ENCODE data around the gene GOLGA6C.

GOLGA6C gene

DNA sequence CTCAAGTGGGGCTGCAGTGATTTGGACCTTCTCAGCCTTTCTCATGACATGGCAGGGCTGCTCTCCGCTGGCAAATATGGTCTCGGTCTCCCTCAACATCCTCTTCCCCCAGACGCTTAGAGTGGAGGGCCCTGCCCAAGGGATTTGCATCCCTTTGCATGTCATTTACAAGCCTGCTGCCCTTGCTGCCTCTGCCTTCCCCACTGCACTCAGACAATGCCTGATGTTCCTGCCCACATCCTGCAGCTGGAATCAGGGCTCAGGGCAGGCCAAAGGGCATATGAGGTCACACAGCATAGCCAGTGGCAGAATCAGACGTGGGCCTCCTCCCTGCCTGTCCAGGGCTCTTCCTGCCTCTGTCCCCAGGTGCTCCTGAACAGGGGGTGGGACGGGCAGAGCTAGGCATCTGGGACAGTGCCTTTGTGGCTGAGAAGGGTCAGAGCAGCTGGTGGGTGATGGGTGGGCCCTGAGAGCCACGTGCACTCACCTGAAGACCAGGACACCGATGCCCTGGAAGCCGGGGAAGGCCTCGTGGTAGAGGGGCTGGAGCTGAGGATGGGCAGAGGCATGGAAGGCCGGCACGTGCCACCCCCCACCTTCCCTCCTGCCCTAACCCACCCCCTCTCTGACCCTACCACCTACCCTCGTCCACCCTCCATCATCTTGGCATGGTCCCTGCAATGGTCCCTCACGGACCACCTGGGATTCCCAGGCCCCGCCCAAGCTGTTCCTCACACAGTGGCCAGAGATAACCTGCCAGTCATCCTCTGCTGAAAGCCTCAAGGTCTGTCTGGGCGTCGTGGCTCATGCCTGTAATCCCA, 27.4 kb upstream of the GOLGA6C start:
- Histone ChIP-seq H2AFZ (ENCODE audit: low read length) (no peak overlapping the region), H3K27me3 (replicated peaks; ENCODE audit: insufficient read depth, low read length) (peaks cover 61% of the 10 kb centered on the region), H3F3A (ENCODE audit: insufficient read depth, low read length) (no peaks in the 10 kb centered on the region)

DNA sequence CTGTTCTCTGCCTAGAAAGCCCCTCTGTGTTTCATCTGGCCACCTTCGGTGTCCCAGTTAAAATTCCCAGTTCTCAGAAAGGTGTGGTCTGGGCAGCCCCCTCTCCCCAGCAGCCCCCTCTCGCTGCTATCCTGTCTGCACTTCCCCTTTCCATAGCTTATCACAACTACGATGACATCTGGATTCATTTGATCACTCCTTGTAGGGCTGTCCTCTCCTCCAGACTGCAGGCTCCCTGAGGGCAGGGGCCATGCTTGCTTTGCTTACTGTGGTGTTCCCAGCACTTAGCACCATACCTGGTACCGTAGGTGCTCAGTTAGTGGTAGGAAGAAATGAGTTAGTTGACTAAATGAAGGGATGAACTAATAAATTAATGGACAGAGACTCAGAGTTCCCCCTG, 26.3 kb upstream of the GOLGA6C start:
- Histone ChIP-seq H3K9me2 (replicated peaks; ENCODE audit: insufficient read depth, low read length) (no peaks in the 10 kb centered on the region), H3K27me3 (replicated peaks; ENCODE audit: insufficient read depth, low read length) (peaks cover 60% of the 10 kb centered on the region), H2AFZ (ENCODE audit: low read length) (no peak overlapping the region), H4K20me1 (ENCODE audit: insufficient read depth, low read length) (no peaks in the 10 kb centered on the region), H3F3A (ENCODE audit: insufficient read depth, low read length) (no peaks in the 10 kb centered on the region), H3K27ac (ENCODE audit: low read length) (no peak overlapping the region), H3K4me2 (ENCODE audit: low read depth, low read length) (no peak overlapping the region), H3K9ac (ENCODE audit: low read length) (no peak overlapping the region), H3K9me3 (replicated peaks; ENCODE audit: insufficient read depth, low read length) (no peaks in the 10 kb centered on the region), H3K4me3 (ENCODE audit: low read length) (no peak overlapping the region), H3K79me2 (ENCODE audit: low read length) (no peaks in the 10 kb centered on the region), H3K4me1 (ENCODE audit: low read length) (no peaks in the 10 kb centered on the region), H3K36me3 (replicated peaks; ENCODE audit: insufficient read depth, low read length) (no peaks in the 10 kb centered on the region)
- TF ChIP-seq, protein P1, sequence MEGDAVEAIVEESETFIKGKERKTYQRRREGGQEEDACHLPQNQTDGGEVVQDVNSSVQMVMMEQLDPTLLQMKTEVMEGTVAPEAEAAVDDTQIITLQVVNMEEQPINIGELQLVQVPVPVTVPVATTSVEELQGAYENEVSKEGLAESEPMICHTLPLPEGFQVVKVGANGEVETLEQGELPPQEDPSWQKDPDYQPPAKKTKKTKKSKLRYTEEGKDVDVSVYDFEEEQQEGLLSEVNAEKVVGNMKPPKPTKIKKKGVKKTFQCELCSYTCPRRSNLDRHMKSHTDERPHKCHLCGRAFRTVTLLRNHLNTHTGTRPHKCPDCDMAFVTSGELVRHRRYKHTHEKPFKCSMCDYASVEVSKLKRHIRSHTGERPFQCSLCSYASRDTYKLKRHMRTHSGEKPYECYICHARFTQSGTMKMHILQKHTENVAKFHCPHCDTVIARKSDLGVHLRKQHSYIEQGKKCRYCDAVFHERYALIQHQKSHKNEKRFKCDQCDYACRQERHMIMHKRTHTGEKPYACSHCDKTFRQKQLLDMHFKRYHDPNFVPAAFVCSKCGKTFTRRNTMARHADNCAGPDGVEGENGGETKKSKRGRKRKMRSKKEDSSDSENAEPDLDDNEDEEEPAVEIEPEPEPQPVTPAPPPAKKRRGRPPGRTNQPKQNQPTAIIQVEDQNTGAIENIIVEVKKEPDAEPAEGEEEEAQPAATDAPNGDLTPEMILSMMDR (IDR thresholded peaks at IDR 0.05; ENCODE audit: low read length), result no peak
- no peak for TF ChIP-seq EZH2phosphoT487 (IDR thresholded peaks at IDR 0.05; ENCODE audit: low read length)
- TF ChIP-seq EZH2 (optimal IDR thresholded peaks at IDR 0.05; ENCODE audit: low read depth, low read length), result no peak
- DNase-seq, result no peak

More for the DNA sequence above, 27.4 kb upstream of the GOLGA6C start:
- Histone ChIP-seq H3K4me3 (ENCODE audit: low read length) (no peak overlapping the region), H3K9me2 (replicated peaks; ENCODE audit: insufficient read depth, low read length) (no peaks in the 10 kb centered on the region), H3K79me2 (ENCODE audit: low read length) (no peaks in the 10 kb centered on the region), H3K9me3 (replicated peaks; ENCODE audit: insufficient read depth, low read length) (no peaks in the 10 kb centered on the region), H3K36me3 (replicated peaks; ENCODE audit: insufficient read depth, low read length) (no peaks in the 10 kb centered on the region), H3K9ac (ENCODE audit: low read length) (no peak overlapping the region), H3K4me1 (ENCODE audit: low read length) (no peaks in the 10 kb centered on the region), H3K27ac (ENCODE audit: low read length) (no peak overlapping the region), H3K4me2 (ENCODE audit: low read depth, low read length) (no peak overlapping the region), H4K20me1 (ENCODE audit: insufficient read depth, low read length) (no peaks in the 10 kb centered on the region)
- TF ChIP-seq, protein P1 (IDR thresholded peaks at IDR 0.05; ENCODE audit: low read length), result no peak
- TF ChIP-seq EZH2phosphoT487 (IDR thresholded peaks at IDR 0.05; ENCODE audit: low read length) (no peak), EZH2 (optimal IDR thresholded peaks at IDR 0.05; ENCODE audit: low read depth, low read length) (no peak)
- no peak for DNase-seq

GRCh38 chr15:75232252-75232813, 25.8 kb upstream of the GOLGA6C start:
- no peak overlapping the region for H3K27ac ChIP-seq (ENCODE audit: low read length)

More at GRCh38 chr15:75232252-75232813, 25.8 kb upstream of the GOLGA6C start:
- DNase-seq, result no peak
- Histone ChIP-seq H3K36me3 (replicated peaks; ENCODE audit: insufficient read depth, low read length) (no peaks in the 10 kb centered on the region), H3K9ac (ENCODE audit: low read length) (no peak overlapping the region), H3K79me2 (ENCODE audit: low read length) (no peaks in the 10 kb centered on the region), H3K4me2 (ENCODE audit: low read depth, low read length) (no peak overlapping the region), H3K4me3 (ENCODE audit: low read length) (no peak overlapping the region), H2AFZ (ENCODE audit: low read length) (no peak overlapping the region), H3F3A (ENCODE audit: insufficient read depth, low read length) (no peaks in the 10 kb centered on the region), H3K27me3 (replicated peaks; ENCODE audit: insufficient read depth, low read length) (peaks cover 55% of the 10 kb centered on the region), H3K4me1 (ENCODE audit: low read length) (no peaks in the 10 kb centered on the region), H4K20me1 (ENCODE audit: insufficient read depth, low read length) (no peaks in the 10 kb centered on the region), H3K9me3 (replicated peaks; ENCODE audit: insufficient read depth, low read length) (no peaks in the 10 kb centered on the region), H3K9me2 (replicated peaks; ENCODE audit: insufficient read depth, low read length) (no peaks in the 10 kb centered on the region)
- no peak for TF ChIP-seq EZH2 (optimal IDR thresholded peaks at IDR 0.05; ENCODE audit: low read depth, low read length)
- TF ChIP-seq, protein P1 (IDR thresholded peaks at IDR 0.05; ENCODE audit: low read length), result no peak
- TF ChIP-seq EZH2phosphoT487 (IDR thresholded peaks at IDR 0.05; ENCODE audit: low read length), result no peak

Data from MM.1S (cell line).